Hematopoietic multipotent progenitor cell treated with erythropoietin and hydrocortisone succinate and interleukin-3 and kit ligand, for 4 days (in vitro differentiated cells): Measurements from ENCODE around the gene APC.
A peak's percentile ranks its signal among the peaks of the same experiment; 100 is the strongest.
"Not testable (repeated sequence)": the region's sequence is repeated elsewhere in the genome, so short reads cannot be mapped to it uniquely, and the experiment has no call there.

Experiments used
- DNase-seq: peaks from one replicate; pipeline ENCODE4 v3.0.0-alpha.2; 2015

APC gene

GRCh38 chr5:112737463-112738190 is at the start of gene APC:
Gene APC, plus strand, starts transcription at chr5:112737885. Its CDS starts 17,006 bp downstream, at chr5:112754891.
- peak; percentile 95 for DNase-seq

GRCh38 chr5:112689155-112689909 is 48.4 kb upstream of the APC start:
- no peak for DNase-seq

- no peak for DNase-seq
Measured at GRCh38 chr5:112690605-112691338, 46.9 kb upstream of the APC start.

GRCh38 chr5:112691339-112691680 is 46.4 kb upstream of the APC start:
- DNase-seq: peak; percentile 63

GRCh38 chr5:112691758-112692157 is 45.9 kb upstream of the APC start:
- peak; percentile 85 for DNase-seq

- DNase-seq: peak; percentile 22
Measured at GRCh38 chr5:112692472-112692871, 45.2 kb upstream of the APC start.

- no peak for DNase-seq
Measured at GRCh38 chr5:112693301-112693700, 44.4 kb upstream of the APC start.

GRCh38 chr5:112694853-112695709 is 42.6 kb upstream of the APC start:
- peak; percentile 94 for DNase-seq

- DNase-seq: no peak
Measured at GRCh38 chr5:112696786-112697185, 40.9 kb upstream of the APC start.

GRCh38 chr5:112697322-112697721 is 40.4 kb upstream of the APC start:
- DNase-seq: no peak

GRCh38 chr5:112697833-112698232 is 39.9 kb upstream of the APC start:
- no peak for DNase-seq

GRCh38 chr5:112703866-112704820 is 33.5 kb upstream of the APC start:
- DNase-seq: peak; percentile 93

- DNase-seq: peak; percentile 10
Measured at GRCh38 chr5:112706446-112707016, 31.2 kb upstream of the APC start.

GRCh38 chr5:112707187-112708102 is 30.2 kb upstream of the APC start:
- peak; percentile 99 for DNase-seq

GRCh38 chr5:112708103-112708622 is 29.5 kb upstream of the APC start:
- DNase-seq: no peak

GRCh38 chr5:112709416-112709815 is 28.3 kb upstream of the APC start:
- peak; percentile 30 for DNase-seq

- no peak for DNase-seq
Measured at GRCh38 chr5:112710896-112711295, 26.8 kb upstream of the APC start.

GRCh38 chr5:112711436-112711835 is 26.2 kb upstream of the APC start:
- no peak for DNase-seq

GRCh38 chr5:112713206-112713605 is 24.5 kb upstream of the APC start:
- DNase-seq: no peak

GRCh38 chr5:112716895-112717294 is 20.8 kb upstream of the APC start:
- not testable (repeated sequence) for DNase-seq
